NCI-H2196 (cell line): ENCODE data around the gene PGLYRP2.

ENCODE experiments used
- DNase-seq: peaks from one replicate; lab custom pipeline; 2025; ENCODE audit not compliant: unreplicated experiment; lab: John Stamatoyannopoulos, UW

The PGLYRP2 gene

DNA sequence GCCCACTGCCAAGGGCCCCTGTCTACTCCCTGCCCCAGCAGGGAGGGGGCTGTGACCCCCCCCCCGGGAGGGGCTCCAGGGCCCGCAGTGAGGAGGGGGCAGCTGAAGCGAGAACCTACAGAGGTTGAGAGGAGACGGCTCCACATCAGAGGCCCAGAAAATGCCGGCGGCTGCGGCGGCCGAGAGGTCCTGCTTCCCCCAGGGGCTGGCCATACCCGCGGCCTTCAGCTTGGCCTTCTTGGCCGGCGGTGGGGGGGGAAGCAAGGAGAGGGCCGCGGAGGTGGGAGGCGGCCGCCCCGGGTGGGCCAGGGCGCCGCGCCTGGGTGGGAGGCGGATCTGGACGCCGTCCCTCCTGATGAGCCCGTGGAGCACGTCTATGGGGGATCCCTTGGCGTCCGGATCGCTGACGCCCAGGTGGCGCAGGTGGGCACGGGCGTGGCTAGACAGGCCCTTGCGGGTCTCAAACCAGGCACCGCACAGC, 51.3 kb downstream of the PGLYRP2 start:
- DNase-seq = no peak

DNA sequence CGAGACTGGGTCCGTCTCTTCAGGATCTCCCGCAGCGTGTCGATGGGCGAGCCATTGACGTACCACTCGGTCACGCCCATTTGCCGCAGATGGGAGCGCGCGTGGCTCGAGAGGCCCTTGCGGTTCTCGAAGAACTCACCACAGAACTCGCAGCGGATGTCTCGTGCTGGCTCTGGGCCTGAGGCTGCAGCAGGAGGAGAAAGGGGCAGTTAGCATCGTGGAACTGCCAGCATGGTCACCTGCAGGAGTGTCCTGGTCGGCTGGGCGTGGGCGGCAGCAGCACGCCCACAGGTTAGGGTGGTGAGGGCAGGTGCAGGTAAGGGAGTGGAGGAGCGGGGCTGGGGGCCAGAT, 52.0 kb downstream of the PGLYRP2 start:
- no peak for DNase-seq

DNA sequence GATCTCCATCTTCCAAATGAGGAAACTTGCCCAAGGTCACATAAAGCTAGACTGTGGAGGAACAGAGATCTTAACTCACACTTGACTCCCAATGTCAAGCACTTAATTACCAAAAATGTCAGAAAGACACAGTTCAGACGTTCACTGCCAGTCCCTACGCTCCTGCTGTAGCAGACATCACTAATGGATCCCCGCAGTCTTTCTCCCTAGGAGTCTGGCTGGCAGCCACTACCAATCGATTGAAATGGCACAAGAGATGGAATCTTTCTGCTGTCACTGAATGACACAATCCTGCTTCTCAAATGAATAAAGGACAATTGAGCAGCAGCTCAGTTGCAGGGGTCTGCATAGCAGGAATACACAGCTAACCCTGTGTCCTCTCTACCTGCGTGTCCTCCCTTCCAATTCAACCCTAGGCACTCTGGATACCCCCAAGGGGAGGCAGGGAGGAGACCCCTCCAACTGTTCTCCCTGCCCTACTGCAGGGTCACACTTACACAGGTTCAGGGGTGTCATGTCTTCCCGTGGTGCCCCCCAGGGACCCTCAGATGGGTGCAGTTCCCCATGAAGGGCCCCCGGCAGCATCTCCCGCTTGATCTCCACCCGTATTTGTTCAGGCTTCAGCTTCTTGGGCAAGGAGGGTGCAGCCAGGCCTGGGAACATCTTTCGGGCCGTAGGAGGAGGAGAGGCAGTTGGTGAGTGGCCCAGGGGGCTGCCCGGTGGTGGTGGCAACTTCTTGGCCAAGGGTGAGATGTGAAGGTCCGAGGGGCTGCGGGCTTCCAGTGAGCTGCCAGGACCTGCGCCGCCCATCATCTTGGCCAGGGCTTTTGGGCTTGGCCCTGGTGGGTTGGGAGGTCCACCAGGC, 52.6 kb downstream of the PGLYRP2 start:
- peak; percentile 23 for DNase-seq

DNA sequence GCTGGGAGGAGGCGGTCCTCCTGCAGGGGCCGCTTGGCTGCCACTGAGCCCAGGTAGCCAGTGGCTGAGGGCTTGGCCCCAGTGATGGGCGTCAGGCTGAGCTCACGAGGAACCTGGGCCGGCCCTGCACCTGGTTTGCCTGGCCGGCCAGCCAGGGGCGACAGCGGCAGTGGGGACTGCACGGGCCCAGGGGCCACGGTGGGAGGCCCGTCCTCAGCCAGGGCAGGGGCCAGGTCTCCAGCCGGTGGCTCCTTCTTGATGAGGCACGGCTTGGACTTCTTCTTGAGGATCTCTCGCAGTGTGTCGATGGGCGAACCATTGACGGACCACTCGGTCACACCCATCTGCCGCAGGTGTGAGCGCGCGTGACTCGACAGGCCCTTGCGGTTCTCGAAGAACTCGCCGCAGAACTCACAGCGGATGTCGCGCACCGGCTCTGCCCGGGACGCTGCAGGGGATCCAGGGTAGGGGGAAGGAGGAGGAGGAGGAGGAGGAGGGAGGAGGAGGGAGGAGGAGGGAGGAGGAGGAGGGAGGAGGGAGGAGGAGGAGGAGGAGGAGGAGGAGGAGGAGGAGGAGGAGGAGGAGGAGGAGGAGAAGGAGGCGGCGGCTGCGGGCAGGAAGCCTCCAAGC, 53.9 kb downstream of the PGLYRP2 start:
- DNase-seq = no peak

DNA sequence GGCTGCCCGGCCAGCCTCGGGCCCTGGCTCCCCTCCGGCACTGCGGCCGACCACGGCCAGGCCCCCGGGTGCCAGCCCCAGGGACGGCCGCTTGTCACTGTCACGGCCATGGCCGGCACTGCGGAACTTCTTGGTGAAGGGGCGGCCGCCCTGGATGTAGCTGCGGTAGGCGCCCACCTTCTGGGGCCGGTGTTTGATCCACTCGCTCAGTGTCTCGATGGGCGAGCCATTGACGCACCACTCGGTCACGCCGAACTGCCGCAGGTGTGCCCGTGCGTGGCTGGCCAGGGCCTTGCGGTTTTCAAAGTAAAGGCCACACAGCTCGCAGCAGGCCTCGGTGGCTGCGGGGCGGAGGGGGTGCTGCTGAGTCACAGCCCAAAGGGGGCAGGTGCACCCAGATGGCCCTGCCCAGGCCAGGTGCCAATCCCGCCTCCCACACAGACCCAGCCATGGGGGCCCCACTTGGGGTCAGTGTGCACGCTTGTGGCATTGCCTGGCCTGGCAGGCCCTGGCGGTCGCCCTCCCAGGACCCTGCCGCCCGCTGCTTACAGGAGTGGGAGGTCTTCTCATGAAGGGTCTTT, 54.5 kb downstream of the PGLYRP2 start:
- no peak for DNase-seq

DNA sequence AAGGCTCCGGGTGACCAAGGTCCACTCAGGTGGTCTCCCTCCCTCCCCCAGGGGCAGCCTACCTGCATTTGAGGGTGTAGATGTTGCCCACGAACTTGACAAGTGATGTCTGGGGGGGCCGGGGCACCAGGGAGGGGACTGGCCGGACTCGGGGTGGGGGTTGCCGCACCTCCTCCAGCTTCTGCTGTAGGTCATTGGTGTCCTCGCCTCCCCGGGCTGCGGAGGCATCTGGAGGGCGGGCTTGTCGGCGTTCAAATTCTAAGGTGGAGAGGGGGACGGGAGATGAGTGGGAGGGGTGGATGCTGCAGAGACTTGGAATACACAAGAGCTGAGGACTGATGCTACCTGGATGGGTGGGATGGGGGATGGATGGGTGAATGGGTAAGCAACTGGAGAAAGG, 55.2 kb downstream of the PGLYRP2 start:
- DNase-seq = no peak

DNA sequence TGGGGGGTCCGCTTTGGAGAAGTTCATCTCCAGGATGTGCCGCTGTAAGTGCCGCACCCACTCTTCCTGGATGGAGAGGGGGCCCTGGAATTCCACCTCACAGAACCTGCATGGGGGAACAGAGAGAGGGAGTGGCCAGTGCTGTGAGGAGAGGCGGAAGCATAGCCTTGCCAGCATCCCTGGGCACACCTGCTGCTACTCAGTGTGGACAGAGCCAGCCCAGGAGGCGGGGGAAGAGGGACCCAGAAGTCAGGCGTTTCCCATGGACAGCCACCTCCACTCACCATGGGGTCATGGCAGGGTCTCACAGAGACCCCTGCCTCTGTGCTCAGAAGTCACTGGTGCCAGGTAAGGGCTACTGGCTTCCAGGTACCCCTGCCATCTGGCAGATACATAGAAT, 56.2 kb downstream of the PGLYRP2 start:
- no peak for DNase-seq

DNA sequence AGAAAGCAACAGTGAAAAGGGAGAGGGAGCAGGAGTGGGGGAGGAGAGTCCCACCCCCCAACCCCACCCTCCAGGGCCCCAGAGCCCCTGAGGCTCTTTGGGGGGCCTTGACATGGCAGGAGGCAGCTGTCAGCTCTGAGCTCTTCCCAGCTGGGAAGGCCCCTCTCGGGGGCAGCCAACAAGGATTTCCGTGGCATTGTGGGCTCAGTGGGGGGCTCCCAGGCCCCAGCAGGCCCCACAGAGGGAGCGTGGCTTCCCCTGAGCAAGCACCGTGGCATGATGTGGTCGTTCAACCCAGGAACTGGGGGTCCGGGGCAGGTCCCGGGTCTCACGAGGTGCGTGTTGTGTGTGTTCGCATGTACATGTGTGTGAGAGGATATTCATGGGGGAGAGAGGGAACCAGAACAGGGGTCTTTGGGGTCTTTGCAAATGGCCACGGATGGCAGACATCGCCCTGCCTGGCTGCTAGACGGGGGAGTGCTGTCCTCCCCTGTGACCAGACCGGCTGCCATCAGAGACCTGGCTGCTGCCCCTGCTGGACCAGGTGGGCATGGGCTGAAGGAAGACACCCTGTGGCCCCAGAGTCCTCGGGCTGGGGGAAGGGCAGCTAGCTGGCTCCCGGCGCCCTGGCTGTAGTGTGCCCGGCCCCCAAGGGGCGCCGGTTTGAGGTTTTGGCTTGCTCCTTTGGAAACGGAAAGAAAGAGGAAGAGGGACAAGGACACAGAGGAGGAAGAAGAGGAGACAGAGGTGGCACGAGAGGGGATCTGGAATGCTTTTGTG, 56.8 kb downstream of the PGLYRP2 start:
- DNase-seq = no peak

DNA sequence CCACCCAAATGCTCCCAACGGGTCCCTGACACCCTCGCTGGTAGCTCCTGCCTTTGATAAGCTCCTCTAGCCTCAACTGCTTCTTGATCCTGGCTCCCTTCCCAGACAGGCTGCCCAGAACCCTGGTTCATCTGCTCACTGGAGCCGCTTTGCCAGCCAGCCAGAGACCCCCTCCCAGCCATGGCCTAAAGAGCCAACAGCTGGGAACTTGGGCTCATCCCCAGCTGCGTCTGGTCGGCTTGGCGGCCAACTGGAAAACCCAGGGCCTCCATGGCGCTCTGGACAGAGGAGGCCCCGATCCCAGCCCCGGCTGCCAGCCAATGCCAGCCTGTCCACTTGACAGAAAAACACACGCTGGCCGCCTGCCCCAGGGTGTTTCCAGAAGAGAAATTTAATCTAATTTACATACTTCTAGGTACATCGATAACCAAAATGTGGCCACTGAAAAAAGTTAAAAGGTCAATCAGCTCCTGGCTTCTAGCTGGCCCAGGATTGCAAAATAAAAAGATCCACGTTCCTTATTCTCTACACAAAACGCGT, 57.5 kb downstream of the PGLYRP2 start:
- peak; percentile 84 for DNase-seq

DNA sequence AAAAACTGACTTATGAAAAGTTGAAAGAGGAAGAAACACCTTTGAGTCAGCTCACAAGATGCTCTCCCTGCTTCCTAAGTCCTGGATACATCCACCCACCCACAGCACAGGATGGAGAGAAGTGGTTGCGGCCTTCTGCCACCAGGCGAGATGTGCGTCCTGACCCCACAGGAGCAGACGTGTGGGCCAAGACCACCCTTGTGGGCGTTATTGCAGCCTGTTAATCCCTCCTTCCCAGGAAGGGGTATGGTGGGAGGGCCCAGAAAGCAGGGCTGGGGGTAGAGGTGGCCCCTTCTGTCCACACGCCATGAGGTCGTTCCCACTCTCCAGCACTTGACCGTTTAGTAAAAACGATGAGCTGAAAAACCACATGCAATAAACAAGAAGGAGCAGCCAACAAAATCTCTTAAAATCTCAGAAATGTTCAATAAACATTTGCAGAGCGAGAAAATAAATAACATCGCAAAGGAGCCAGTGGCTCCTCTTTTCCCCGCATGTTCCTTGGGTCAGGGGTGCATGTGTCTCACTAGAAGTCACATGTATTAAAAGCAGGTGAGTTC, 58.1 kb downstream of the PGLYRP2 start:
- no peak for DNase-seq

DNA sequence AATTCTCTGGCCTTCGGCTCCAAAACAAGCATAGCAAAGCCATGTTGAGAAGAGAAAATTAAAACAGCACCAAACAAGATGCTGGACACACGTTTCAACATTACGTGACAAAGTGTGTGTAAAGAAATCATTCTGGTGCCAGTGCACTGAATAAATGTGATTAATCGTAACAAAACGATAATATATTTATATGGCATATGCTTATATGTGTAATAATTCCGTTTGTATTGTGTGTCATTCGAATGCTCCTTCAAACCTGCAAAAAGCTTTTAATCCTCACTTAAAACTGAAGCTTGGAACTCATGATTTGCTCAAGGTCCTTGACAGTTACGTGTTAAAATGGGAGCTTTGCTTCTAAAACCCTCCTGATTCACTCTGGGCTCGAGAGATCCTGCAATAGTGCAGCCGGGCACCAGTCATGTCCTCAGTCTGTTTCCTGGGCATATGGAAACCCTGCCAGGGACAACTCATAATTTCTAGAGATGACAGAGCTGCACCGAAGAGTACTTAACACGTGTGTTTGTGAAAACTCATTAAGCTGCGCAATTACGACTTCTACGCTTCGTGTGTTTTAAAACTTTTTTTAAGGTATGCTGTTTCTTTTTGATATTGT, 59.8 kb downstream of the PGLYRP2 start:
- DNase-seq = no peak
